T-helper 2 cell (primary cell): ENCODE measurements around the gene HLCS.

ENCODE experiments used
- DNase-seq, 5 experiments: peaks; one replicate each; pipeline versions ENCODE4 v3.0.0 to v3.0.0-alpha.2; 2012 to 2022

The HLCS gene

GRCh38 chr21:36804874-36805611, 161.4 kb downstream of the HLCS start:
- DNase-seq: no peak

DNA sequence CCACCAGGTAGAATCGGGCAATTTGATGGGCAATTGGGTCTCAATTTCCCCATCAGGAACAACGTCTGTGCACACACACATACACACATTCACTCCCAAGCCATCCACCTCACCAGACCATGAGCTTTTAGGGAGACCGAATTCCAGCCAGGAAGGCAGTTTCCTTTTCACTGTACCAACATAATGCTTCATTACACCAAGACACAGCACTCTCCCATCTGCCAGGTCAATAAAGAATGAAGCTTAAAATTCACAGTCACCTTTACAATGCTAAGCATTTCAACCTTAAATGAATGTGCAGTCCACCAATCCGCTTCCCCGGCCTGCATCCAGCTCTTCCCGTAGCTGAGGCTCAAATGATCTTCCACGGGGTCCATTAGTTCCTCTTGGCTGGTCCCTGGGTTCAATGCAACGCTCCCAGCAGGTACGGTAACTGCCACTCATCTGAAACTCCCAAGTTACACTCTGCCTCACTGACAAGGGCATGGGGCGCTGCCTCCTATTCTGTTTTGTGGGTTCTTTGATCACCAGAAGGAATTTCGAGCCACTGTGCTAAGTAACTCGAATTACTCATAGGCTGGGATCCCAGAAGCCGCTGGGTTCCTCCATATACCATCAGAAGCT, 162.5 kb downstream of the HLCS start:
- no peak for DNase-seq

DNA sequence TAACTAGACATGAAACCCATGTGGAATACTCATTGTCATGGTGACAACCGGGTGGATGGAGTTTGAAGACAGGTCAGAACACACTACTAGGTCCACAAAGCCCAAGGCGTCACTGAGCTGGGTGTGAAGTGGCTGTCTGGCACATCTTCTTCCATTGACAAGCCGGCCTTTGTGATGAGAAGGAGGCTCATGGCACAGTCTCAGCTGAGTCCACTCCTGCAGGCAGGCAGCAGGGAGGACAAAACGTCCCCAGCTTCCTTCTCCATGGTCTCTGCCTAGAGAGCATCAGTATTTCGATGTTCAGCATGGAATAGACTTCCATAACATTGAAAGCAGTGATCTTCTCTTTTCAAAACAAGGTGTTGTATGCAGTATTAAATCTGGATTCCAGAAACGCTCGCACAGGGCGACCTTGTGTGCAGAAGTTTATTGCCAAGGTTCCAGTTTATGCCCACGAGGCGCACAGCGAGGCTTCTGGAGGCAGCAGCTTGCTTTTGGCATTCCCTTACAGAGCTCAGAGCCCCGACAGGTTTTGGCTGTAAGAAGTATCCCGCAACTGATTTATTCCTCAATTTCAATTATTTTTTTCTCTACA, 163.3 kb downstream of the HLCS start:
- no peak for DNase-seq

DNA sequence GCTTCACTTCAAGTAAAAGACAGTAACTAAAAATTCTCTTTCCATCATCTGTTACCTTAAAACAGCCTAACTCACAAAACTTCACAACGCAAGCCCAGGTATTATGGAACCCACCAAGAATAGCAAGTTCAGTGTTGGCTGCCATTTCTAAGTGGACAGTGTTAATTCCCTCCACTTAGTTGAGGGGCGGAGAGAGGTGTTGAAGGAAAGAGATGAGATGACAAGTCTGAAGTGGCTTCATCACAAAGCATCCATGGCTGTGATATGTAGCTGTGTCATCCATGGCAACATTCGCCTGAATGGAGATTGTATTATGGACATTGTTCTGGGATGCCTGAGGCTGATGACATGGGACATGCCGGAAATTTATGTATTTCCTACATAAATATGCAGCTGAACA, 165.7 kb downstream of the HLCS start:
- no peak for DNase-seq

GRCh38 chr21:36799869-36800268, 166.6 kb downstream of the HLCS start:
- no peak for DNase-seq

GRCh38 chr21:36798491-36798890, 168.0 kb downstream of the HLCS start:
- no peak for DNase-seq

- DNase-seq: no peak
These were observed 170.4 kb downstream of the HLCS start for GRCh38 chr21:36796070-36796469.

DNA sequence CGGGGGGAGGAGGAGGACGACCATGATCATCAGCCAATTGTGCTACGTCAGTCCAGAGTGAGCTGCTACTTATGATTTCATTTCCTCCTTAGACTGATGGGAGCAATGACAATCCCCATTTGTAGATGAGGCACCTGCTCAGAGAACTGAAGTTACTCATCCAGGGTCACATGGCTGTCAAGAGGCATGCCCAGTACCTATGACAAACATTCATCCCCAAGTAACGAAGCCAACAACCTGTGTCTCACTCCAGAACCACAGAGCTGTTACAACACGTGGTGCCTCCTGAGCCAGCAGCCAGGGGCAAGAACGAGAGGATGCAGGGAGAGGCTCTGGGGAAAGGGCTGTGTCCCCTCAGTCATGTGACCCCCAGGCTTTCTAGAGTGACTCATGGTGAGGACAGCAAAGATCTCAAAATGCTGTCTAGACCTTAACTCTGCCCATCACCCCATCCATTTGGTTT, 173.9 kb downstream of the HLCS start:
- no peak for DNase-seq

DNA sequence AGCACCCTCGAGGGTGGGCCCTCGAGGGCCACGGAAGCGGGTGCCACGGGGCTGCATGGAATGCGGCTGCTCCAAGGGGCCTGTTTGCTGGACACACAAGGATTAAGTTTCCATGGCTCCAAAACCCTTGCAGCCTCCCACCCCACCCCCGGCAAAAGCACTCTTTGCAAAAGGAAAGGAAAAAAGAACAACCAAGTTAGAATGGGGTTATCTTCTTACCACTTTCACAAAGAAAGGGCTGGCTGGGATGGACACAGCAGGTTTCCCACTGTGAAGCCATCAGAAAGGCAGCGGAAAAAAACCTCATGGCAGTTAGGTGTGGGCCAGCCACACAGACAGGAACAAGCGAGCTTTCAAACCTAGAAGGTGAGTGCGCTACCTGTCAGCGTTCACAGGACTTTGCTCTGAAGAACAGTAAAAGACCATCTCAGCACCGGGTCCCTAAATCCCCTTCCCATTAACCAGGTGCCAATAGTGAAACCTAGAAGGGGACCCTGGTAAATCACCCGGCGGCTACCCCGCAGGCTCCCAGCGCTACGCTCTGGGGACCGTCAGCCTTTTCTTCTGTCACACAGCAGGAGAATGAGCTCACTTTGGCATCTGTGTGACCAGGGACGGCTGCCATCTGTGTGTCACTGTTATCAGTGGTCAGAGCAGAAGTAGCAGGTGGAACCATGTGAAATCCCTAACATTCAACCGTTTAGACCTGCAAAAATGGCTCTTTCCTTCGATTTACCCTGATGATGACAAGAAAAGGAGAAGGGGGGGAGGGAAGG, 174.6 kb downstream of the HLCS start:
- DNase-seq: no peak

DNA sequence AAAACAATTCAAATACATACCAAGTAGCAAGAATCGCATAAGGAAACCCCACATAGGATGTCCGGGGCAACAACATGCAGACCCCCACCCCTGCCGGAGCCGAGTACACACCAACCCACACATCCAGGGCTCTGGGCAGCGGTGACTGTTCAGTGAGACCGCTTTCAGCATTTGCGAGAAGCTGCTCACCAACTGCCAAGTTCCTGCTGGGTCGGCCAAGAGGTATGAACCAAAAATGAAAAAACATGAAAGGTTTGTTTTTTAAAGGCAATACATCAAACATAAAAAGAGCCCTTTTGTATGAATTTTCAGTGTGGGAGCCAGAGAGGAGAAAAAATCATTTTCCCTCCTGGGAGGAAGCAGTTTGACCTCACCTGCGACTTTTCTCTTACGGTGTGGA, 175.3 kb downstream of the HLCS start:
- no peak for DNase-seq

- no peak for DNase-seq
These were observed 175.9 kb downstream of the HLCS start for GRCh38 chr21:36790616-36791015.

GRCh38 chr21:36788120-36788638, 178.3 kb downstream of the HLCS start:
- DNase-seq: no peak

DNA sequence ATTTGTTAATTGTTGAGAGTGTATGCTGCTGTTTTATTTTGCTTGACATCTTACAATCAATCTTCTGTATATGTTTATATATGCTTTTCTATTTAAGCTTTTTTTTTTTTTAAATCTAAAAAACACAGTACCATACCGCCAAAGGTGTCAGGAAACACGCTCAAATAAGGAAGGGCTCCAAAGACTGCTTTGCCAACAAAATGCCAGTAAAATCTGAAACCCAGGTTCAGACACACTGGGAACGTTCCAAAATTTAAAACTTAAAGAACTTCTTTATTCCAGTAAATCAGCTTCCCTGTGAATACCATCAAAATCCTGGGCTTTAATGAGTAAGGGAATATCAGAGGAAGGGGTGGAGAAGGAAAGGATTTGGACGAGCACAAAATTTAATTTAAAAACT, 180.3 kb downstream of the HLCS start:
- no peak for DNase-seq

GRCh38 chr21:36785615-36786014, 180.9 kb downstream of the HLCS start:
- DNase-seq: no peak

- DNase-seq: no peak
These were observed 181.5 kb downstream of the HLCS start for GRCh38 chr21:36784947-36785346.

- DNase-seq: no peak
These were observed 182.7 kb downstream of the HLCS start for GRCh38 chr21:36783612-36784374.

DNA sequence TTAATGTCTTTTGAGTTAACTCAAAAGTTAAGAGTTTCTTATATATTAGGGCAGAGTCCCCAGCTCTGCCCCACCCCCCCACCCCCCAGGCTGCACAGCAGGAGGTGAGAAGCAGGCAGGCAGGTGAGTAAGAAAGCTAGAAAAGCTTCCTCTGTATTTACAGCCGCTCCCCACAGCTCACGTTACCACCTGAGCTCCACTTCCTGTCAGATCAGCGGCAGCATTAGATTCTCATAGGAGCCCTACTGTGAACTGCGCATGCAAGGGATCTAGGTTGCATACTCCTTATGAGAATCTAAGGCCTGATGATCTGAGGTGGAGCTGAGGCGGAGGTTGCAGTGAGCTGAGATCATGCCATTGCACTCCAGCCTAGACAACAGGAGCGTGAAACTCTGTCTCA, 185.6 kb downstream of the HLCS start:
- DNase-seq: peak in 1 of 5 experiments; percentile 27

- DNase-seq: no peak
These were observed 189.4 kb downstream of the HLCS start for GRCh38 chr21:36776981-36777617.

GRCh38 chr21:36773995-36774394, 192.5 kb downstream of the HLCS start:
- no peak for DNase-seq

DNA sequence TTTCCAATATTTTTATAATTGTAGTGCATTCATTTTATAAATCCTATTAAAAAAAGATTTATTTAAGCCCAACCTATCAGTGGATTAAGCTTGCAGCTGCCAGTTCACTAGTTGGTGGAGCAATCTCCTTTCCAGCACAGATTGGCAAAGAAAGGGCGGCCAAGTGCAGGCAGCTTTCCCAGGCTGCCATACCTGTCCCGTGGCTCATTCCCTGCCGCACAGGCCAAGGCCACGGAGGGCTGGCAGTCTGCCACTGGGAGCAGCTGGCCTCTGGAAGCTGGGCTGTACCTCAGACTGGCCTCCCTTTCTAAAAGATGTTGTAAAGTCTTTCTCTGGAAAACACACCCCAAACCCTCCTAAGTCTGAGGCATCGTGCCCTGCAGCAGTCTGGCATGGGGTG, 193.4 kb downstream of the HLCS start:
- DNase-seq: no peak

- no peak for DNase-seq
These were observed 197.2 kb downstream of the HLCS start for GRCh38 chr21:36769051-36769839.
